ENCODE results near the gene KYNU. TPM values are rescaled to one million over a fixed set of nuclear protein-coding genes. Genes with fewer than 3 reads are reported as not detected.
"Not testable (repeated sequence)": the region's sequence is repeated elsewhere in the genome, so short reads cannot be mapped to it uniquely, and the experiment has no call there.

Gene KYNU
- total RNA-seq, 1 experiment from 2014 or later, result 345 TPM

DNA sequence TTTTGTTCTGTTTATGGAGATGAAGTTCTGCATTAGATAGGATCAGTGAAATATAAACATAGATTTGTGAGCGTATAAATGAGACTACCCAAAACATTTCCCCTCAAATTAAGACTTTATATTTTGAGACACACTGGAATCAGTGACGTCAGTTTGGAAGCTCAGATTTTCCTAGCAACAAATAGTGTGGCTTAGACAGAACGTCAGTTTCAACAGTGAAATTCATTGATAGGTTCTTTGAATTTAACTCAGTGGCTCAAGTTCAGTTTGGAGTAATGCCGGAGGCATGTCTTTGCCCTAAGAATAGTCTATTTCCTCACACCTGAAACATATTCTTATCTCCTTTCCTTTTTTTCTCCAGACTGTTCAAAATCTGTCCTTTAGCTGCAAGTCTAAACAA is 138.2 kb downstream of the KYNU start:
- DNase-seq (ENCODE audit: low spot score), result no peak

DNA sequence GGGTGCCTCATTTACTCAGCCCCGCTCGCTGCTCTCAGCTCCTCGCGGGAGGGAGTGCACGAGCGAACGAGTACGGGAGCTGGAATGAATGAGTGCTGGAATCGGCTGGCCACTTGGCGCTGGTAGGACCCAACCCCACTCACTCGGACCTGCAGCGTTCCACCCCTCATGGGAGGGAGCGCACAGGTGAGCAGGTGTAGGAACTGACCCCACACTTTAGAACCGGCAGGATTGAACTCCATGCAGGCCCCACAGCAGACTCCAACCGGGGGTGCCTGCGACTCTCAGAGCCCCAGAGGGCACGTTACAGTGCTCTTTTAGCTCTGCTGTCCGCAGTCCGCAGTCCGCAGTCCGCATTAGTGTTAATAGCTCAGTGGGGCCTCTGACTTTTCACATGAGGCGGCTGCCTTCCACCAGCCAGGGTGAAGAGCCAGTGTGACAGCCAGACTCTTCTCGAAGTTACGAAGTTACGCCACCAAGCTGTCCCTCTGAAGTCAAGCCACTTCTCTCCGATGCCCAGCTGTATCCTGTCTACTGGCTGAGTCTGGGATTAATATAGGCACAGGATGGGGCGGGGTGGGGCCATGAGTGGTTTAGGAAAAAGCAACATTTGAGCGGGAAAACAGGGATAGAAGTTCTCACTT is 149.1 kb downstream of the KYNU start:
- DNase-seq (ENCODE audit: low spot score), result no peak

DNA sequence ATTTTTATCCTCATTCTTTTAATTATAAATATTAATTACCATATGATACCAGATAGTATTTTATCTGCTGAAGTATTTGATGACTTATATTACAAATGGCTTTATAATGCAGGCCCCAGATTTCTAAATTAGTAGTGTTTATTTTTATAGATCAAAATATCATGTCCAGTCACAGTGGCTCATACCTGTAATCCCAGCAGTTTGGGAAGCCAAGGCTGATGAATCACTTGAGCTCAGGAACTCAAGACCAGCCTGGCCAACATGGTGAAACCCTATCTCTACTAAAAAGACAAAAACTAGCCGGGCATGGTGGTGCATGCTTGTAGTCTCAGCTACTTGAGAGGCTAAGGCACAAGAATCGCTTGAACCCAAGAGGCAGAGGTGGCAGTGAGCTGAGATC is 151.7 kb downstream of the KYNU start:
- no peak for DNase-seq (ENCODE audit: low spot score)

DNA sequence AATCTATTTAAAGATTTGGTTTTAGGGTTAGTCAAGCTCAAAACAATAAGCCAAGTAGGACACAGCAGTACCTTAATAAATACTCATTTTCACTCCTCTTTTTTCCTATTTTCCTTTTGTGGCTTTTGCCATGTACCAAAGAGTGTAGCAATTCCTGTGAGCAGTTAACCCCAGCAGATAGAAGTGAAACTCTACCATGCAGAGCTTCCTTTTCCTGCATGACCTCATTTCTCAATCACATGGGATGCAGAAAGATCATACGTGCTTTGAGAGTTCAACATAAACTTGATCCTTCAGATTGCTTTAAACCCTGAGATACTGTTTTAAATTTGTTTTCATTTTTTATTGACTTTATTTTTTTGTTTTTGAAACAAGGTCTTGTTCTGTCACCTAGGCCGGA is 152.7 kb downstream of the KYNU start:
- DNase-seq (ENCODE audit: low spot score), result no peak

DNA sequence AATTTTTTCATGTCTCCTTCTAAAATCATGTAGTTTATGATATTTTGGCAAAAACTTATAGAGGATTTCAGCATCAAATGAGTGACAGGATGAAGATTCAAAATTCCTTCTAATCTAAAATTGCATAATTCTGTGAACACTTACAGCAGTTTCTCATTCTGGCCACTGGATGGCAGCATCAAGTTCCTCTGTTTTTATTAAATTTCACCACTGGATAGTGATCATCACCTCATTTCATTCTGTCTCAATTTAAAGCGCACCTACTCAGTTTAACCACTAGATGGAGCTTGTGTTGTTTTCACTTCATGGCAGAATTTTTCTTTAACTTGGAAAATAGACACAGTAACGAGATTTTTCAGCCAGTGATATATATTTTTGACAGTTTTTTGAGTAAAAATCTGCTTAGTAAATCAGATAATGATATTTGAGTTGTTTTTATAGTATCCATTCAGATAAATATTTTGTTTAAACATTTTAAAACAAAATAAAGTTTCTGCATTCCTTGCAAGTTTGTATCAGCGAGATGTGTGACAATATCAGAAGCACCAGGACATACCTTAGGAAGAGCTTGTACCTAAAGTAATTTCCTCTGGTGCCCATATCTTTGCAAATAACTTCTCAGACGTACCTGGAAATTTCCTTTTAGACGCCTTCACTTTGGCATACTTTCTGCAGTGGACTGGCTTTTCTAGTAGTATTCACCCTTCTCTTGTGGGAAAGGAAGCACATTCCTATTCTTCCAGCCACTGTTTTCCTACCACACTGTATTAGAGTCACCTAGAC is 157.0 kb downstream of the KYNU start:
- peak; percentile 83 for DNase-seq (ENCODE audit: low spot score)

DNA sequence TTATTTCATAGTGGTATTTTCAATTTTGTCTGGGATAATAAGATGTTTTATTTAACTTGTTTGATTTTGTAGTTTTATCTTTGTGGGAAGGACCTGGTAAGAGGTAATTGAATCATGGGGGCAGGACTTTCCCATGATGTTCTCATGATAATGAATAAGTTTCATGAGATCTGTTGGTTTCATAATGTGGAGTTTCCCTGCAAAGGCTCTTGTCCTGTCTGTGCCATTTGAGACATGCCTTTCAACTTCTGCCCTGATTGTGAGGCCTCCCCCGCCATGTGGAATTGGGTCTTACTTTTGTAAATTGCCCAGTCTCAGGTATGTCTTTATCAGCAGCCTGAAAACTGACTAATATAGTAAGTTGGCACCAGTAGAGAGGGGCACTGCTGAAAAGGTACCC is 174.0 kb downstream of the KYNU start:
- DNase-seq (ENCODE audit: low spot score), result no peak

DNA sequence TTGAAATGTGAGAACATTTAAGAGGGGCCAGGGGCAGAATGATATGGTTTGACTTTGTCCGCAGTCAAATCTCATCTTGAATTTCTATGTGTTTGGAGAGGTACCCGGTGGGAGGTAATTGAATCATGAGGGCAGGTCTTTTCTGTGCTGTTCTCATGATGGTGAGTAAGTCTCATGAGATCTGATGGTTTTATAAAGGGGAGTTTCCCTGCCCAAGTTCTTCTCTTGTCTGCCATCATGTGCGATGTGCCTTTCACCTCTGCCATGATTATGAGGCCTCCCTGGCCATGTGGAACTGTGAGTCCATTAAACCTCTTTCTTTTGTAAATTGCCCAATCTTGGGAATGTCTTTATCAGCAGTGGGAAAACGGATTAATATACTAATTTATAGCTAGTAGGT is 176.0 kb downstream of the KYNU start:
- not testable (repeated sequence) for DNase-seq (ENCODE audit: low spot score)

DNA sequence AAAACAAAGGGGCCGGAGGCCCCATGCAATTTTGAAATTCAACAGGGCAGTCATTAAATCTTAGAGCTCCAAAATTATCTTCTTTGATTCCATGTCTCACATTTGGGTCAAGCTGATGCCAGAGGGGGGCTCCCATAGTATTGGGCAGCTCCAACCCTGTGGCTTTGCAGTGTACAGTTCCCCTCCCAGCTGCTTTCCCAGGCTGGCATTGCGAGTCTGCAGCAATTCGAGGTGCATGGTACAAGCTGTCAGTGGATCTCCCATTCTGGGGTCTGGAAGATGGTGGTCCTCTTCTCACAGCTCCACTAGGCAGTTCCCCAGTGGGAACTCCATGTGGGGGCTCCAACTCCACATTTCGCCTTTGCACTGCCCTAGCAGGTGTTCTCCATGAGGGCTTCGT is 179.1 kb downstream of the KYNU start:
- no peak for DNase-seq (ENCODE audit: low spot score)

DNA sequence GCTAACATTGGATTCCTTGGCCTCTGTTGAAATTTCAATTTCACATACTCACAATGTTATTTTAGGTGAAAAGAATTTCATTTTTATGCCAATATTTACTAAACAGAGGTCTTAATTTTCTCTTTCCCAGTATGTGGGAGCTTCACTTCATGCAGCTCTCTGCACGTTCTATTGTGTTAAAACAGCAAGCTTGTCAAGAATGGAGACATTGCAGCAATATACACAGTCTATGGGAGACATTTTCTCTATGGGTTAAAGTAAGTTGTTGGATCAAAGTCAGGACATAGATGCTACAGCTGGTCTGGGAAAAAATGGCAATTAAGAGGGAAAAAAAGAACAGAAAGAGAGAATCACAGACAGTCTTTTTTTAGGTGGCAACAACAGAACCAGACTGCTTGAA is 181.4 kb downstream of the KYNU start:
- DNase-seq (ENCODE audit: low spot score), result no peak

DNA sequence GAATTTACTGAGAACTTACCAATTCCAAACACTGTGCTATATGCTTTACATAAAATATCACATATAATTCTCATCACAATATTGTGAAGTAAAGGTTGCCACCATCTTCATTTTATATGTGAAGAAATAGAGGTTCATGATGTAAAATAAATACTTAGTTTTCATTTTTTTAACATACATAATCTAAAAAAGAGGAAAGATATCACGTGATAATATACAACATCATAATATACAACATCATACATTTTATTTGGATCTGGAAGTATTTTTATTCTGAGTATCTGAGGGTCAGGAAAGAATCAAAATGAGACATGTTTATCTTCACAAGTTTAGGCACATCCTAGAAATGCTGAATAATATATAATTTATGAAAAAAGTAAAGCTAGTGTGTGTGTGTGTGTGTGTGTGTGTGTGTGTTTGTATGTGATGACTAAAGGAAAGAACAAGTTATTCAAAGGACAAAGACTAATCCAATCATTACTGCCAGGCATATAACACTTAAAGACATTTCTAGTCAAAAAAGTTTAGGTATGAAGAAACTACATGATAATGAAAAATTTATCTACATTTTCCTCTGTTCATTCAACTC is 186.2 kb downstream of the KYNU start:
- no peak for DNase-seq (ENCODE audit: low spot score)

DNA sequence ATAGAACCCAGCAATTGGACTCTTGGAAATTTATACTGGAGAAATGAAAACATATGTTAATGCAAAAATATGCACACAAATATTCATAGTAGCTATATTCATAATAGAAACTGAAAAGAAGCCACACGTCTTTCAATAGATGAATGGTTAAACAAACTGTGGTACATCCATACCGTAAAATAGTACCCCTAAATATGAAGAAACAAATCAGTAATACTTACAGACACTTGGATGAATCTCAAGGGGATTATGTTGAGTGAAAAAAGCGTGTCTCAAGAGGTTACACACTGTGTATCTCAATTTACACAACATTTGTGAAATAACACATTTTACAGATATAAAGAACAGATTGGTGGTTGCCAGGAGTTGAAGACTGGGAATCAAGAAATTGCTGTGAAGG is 190.6 kb downstream of the KYNU start:
- DNase-seq (ENCODE audit: low spot score), result no peak

DNA sequence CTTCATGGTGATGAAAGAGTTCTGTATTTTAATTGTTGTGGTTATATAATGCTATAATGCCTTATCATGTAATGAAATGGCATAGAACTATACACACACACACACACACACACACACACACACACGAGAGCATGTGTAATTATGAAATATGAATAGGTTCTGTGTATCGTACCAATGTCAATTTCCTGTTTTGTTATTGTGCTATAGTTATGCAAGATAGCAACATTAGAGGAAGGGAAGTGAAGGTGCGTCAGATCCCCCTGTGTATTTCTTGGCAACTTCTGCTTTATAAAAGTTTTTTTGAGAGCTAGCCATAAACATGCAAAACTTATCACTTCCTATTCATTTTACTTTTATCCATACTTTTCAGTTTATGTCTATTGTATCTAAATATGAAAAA is 191.0 kb downstream of the KYNU start:
- DNase-seq (ENCODE audit: low spot score), result no peak

DNA sequence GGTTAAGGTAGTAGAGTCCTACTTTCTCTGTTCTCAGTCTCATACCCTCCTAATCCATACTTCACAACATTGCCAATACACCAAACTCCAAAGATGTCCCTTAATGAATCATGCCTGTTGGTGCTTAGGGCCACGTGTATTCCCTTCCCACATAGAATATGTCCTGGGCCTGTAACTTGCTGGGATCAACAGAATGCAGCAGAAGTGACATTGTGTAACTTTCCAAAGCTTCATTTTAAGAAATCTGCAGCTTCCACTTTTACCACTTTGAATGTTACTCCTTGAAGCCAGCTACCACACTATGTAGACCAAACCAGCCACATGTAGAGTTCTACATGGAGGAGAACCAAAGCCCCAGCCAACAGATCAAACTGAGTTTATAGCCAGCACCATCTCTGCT is 193.2 kb downstream of the KYNU start:
- no peak for DNase-seq (ENCODE audit: low spot score)

DNA sequence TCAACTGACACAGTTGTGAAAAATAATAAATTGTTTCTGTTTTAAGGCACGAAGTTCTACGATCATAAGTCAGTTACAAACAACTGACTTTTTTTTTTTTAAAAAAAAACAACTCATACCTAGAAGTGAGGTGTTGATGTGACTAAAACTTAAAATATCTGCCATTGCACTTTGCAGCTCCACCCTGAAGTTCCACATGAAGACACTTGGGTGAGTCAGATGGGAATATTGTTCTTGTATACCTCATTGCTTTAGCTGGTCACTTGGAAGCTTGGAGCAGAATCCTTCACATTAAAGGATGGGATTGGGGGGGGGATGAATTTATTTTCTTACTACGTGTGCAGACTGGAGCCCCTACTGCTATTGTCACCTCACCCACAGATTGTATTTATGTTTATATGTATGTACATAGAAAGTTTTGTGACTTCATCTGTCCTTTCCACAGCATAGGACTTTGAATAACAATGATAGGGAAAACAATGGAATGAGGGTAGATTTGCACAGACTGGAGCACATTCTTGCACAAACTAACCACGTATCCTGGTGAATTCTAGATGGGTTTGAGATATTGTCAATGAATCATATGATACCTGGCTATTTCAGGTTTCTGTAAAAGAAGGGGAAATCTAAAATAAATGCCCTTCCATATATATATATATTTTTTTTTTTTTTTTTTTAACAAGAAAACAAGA is 193.9 kb downstream of the KYNU start:
- DNase-seq (ENCODE audit: low spot score), result no peak

DNA sequence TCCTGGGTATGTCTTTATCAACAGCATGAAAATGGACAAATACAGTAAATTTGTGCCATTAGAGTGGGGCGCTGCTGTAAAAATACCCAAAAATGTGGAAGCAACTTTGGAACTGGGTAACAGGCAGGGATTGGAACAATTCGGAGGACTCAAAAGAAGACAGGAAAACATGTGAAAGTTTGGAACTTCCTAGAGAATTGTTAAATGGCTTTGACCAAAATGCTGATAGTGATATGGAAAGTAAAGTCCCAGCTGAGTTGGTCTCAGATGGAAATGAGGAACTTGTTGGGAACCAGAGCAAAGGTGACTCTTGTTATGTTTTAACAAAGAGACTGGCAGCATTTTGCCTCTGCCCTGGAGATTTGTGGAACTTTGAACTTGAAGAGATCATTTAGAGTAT is 197.4 kb downstream of the KYNU start:
- not testable (repeated sequence) for DNase-seq (ENCODE audit: low spot score)

DNA sequence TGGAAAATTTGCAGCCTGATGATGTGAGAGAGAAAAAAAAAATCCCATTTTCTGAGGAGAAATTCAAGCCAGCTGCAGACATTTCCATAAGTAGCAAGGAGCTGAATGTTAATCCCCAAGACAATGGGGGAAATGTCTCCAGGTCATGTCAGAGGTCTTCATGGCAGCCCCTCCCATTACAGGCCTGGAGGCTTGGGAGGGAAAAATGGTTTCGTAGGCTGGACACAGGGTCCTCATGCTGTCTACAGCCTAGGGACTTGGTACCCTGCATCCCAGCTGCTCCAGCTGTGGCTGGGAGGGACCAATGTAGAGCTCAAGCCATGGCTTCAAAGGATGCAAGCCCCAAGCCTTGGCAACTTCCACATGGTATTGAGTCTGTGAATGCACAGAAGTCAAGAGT is 198.2 kb downstream of the KYNU start:
- DNase-seq (ENCODE audit: low spot score), result no peak

DNA sequence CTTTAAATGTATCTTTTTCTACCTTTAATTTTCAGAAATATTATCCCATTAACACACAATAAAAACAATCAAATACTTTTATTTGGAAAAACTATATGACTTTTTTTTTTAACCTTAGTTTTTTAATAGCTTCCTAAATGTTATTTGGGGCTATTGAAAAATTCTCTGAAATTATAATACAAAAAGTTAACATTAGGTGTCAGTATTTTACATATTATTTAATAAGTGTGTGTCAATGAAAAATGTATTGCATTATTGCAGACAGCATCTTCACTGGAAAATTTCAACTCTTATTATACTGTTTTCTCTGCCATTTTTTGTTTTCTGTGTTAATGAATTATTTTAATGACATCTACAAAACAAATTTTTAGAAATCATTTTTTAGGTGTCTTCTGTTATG is 200.6 kb downstream of the KYNU start:
- no peak for DNase-seq (ENCODE audit: low spot score)

DNA sequence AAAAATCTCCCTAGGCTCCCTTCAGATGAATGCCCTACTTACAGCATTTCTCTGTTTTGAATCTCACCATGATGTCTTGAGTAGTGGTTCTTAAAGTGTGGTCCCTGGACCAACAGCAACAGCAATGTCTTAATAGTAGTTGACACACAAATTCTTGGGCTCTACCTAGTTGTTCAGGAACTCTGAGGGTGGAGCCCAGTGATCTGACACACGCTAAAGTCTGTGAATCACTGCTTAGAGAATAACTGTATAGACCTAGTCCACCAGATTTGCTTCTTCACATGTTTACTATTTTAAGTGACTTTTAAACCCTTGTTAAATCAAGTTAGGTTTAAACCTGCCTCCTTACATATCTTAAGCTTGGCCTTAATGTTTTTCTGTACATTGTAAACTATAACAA is 204.2 kb downstream of the KYNU start:
- DNase-seq (ENCODE audit: low spot score), result no peak

DNA sequence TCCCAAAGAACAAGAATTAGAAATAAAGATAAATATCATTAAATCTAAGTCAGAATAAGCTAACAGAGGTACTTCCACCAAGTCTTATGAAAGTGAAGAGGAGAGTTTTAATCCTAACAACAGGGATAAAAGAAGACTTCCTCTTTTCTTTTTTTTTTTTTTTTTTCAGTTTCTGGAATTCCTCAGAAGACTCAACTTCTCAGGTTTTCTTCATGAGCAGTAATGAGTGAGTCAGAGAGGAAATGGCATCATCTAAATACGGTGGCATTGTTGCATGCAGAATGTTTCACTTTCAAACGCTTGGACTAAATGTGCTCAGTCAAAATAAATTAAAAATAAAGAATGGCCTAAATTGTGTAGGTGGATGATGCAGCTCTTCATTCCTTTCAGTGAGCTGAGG is 206.2 kb downstream of the KYNU start:
- DNase-seq (ENCODE audit: low spot score), result peak; percentile 75

DNA sequence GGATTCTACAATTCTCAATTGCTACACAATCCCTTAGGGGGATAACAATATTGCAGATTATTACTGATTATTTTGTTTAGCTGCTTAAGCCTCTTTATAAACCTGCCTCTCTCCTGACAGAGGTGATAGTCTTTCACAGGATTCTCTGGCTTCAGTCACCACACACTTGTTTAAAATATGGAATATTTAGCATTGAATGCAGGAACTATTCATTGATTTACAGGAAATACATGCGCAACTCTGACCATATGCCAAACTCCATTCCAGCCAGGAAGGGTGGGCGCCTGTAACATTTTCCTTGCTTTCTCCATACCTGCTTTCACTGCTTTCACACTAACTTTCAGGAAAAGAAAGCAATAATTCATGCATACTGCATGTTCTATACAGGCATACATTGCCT is 207.0 kb downstream of the KYNU start:
- no peak for DNase-seq (ENCODE audit: low spot score)

DNA sequence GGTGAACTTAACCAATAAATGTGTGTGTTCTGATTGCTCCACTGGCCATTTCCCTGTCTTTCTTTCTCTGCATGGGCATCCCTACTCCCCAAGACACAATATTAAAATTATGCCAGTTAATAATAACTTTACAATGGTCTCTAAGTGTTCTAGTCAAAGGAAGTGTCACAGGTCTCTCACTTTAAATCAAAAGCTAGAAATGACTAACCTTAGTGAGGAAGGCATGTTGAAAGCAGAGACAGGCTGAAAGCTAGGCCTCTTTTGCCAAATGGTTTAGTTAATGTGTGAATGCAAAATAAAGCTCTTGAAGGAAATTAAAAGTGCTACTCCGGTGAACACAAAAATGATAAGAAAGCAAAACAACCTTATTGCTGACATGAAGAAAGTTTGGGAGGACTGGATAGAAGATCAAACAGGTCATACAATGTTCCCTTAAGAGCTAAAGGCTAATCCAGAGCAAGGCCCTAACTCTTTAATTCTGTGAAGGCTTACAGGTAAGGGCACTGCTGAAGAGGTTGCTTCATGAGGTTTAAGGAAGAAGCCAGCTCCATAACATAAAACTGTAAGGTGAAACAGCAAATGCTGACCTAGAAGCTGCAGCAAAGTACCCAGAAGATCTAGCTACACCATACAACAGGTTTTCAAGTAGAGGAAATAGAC is 207.8 kb downstream of the KYNU start:
- no peak for DNase-seq (ENCODE audit: low spot score)

DNA sequence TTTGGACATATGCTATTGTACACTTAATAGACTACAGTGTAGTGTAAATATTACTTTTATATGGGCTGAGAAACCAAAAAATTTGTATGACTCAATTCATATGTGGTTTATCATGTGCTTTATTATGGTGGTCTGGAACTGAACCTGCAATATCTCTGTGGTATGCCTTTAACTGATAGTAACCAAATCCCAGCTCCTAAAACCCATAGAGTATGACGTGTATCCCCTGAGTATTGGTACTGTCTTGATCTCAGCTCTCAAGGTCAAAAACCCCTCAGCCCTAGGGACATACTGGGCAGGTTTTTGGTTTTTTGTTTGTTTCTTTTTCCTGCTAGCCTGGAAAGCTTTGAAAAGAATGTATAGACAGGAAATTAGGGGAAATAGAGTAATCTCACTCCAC is 209.6 kb downstream of the KYNU start:
- no peak for DNase-seq (ENCODE audit: low spot score)

Data from H4 (cell line).